SH-SY5Y (cell line): ENCODE results near the gene GCG.

Experiments used
- GATA2 ChIP-seq: IDR thresholded peaks from 2 replicates; pipeline ENCODE4 v1.6.1; 2011; ENCODE audit warnings: mild to moderate bottlenecking, low read depth, low read length
- GATA3 ChIP-seq: IDR thresholded peaks from 2 replicates; pipeline ENCODE4 v1.6.1; 2011; ENCODE audit warnings: low read depth, mild to moderate bottlenecking, low read length, moderate library complexity

DNA sequence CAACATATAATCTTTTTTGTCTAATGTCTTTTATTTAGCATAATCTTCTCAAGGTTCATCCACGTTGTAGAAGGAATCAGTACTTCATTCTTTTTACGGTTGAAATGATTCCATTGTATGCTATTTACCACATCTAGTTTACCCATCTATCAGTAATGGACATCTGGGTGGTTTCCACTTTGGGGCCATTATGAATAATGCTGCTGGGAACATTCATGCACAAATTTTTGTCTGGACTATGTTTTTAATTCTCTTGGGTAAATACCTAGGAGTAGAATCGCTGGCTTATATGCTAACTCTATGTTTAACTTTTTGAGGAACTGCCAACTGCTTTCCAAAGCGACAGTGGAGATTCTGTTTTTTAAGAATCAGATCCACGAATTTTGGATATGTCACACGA lies 7.4 kb upstream of the GCG start:
- TF ChIP-seq GATA2 (no peak), GATA3 (no peak)
